Osteoblast (primary cell): ENCODE results near the gene ZDHHC6. TPM values are rescaled to one million over a fixed set of nuclear protein-coding genes. Genes with fewer than 3 reads are reported as not detected.

Experiments
- DNase-seq: peaks from one replicate; pipeline ENCODE4 v3.0.0; 2011; ENCODE audit warnings: low spot score, mixed read lengths; ENCODE audit not compliant: insufficient read length; ENCODE audit errors: missing footprints
- H2AFZ ChIP-seq: 2 replicates; pipeline ENCODE4 v1.6.0; 2011; ENCODE audit warnings: mild to moderate bottlenecking, low read length
- H3K27ac ChIP-seq: 2 replicates; pipeline ENCODE4 v1.5.1; 2011; ENCODE audit warnings: mild to moderate bottlenecking, low read depth, low read length, moderate library complexity
- H3K27me3 ChIP-seq: 2 replicates; pipeline ENCODE4 v1.6.0; 2012; ENCODE audit warnings: mild to moderate bottlenecking, control low read depth, inconsistent platforms, low read length, moderate library complexity; ENCODE audit not compliant: insufficient read depth
- H3K36me3 ChIP-seq: 2 replicates; pipeline ENCODE4 v1.5.1; 2011; ENCODE audit warnings: mild to moderate bottlenecking, low read length, control low read depth, moderate library complexity; ENCODE audit not compliant: insufficient read depth
- H3K4me1 ChIP-seq: 2 replicates; pipeline ENCODE4 v1.5.1; 2011; ENCODE audit warnings: mild to moderate bottlenecking, low read length, control low read depth, moderate library complexity; ENCODE audit not compliant: insufficient read depth
- H3K4me2 ChIP-seq: 2 replicates; pipeline ENCODE4 v1.6.0; 2011; ENCODE audit warnings: mild to moderate bottlenecking, low read length; ENCODE audit not compliant: insufficient read depth
- H3K4me3 ChIP-seq: fragments of 200-600 bp; sonication (generic); 3 replicates; pipeline ENCODE4 v1.5.1; 2012; ENCODE audit warnings: mild to moderate bottlenecking, low read length, inconsistent platforms; ENCODE audit not compliant: insufficient read depth
- H3K79me2 ChIP-seq: 2 replicates; pipeline ENCODE4 v1.6.0; 2012; ENCODE audit warnings: mild to moderate bottlenecking, low read length, control low read depth, inconsistent platforms; ENCODE audit not compliant: insufficient read depth
- H3K9me3 ChIP-seq: 2 replicates; pipeline ENCODE4 v1.5.1; 2011; ENCODE audit warnings: low read depth, low read length, control low read depth
- H4K20me1 ChIP-seq: 2 replicates; pipeline ENCODE4 v1.6.0; 2012; ENCODE audit warnings: mild to moderate bottlenecking, low read length, control low read depth; ENCODE audit not compliant: insufficient read depth
- CTCF ChIP-seq: IDR thresholded peaks from 2 replicates; pipeline ENCODE4 v1.5.1; 2011; ENCODE audit warnings: mild to moderate bottlenecking, low read depth, low read length, moderate library complexity; ENCODE audit errors: extremely low read depth
- total RNA-seq: library from RNA; depleted of rRNA; stranded (reverse); fragments of >200 nt; gene quantifications from 2 replicates; pipeline ENCODE4 v1.2.3, GENCODE V29; 2012

ZDHHC6 gene
- total RNA-seq, 1 donor, result 26.1 TPM

GRCh38 chr10:112394475-112394875 lies 52.2 kb downstream of the ZDHHC6 start:
- Histone ChIP-seq H3K79me2 (no peaks in the 10 kb centered on the region), H3K4me1 (no peaks in the 10 kb centered on the region), H3K27ac (no peak overlapping the region), H3K27me3 (peaks cover 17% of the 10 kb centered on the region), H3K9me3 (no peaks in the 10 kb centered on the region), H3K4me2 (no peak overlapping the region), H4K20me1 (no peaks in the 10 kb centered on the region), H2AFZ (no peak overlapping the region), H3K4me3 (no peak overlapping the region), H3K36me3 (no peaks in the 10 kb centered on the region)
- DNase-seq, result no peak
- no peak for TF ChIP-seq CTCF

- Histone ChIP-seq H3K79me2 (no peaks in the 10 kb centered on the region), H3K4me3 (no peak overlapping the region), H3K27me3 (peaks cover 17% of the 10 kb centered on the region), H2AFZ (no peak overlapping the region), H3K36me3 (no peaks in the 10 kb centered on the region), H3K9me3 (no peaks in the 10 kb centered on the region), H3K27ac (no peak overlapping the region), H4K20me1 (no peaks in the 10 kb centered on the region), H3K4me2 (no peak overlapping the region), H3K4me1 (no peaks in the 10 kb centered on the region)
- no peak for TF ChIP-seq CTCF
- DNase-seq, result no peak
Measured at GRCh38 chr10:112393827-112394226, 52.9 kb downstream of the ZDHHC6 start.

GRCh38 chr10:112393341-112393740 lies 53.4 kb downstream of the ZDHHC6 start:
- Histone ChIP-seq H3K36me3 (no peaks in the 10 kb centered on the region), H2AFZ (no peak overlapping the region), H3K4me3 (no peak overlapping the region), H3K9me3 (no peaks in the 10 kb centered on the region), H3K4me2 (no peak overlapping the region), H4K20me1 (no peaks in the 10 kb centered on the region), H3K27ac (no peak overlapping the region), H3K27me3 (peaks cover 17% of the 10 kb centered on the region), H3K4me1 (no peaks in the 10 kb centered on the region), H3K79me2 (no peaks in the 10 kb centered on the region)
- no peak for DNase-seq
- no peak for TF ChIP-seq CTCF

GRCh38 chr10:112390125-112390703 lies 56.5 kb downstream of the ZDHHC6 start:
- Histone ChIP-seq H3K4me2 (no peak overlapping the region), H3K79me2 (no peaks in the 10 kb centered on the region), H3K27ac (no peak overlapping the region), H3K9me3 (no peaks in the 10 kb centered on the region), H3K4me3 (no peak overlapping the region), H4K20me1 (no peaks in the 10 kb centered on the region), H3K36me3 (no peaks in the 10 kb centered on the region), H2AFZ (no peak overlapping the region), H3K4me1 (no peaks in the 10 kb centered on the region), H3K27me3 (peaks cover 6% of the 10 kb centered on the region)
- no peak for DNase-seq
- TF ChIP-seq CTCF, result no peak
